HG03571 (cell line): ENCODE data around the gene NCOR1.

Experiments
- ATAC-seq: cut with Tn5 transposase; IDR thresholded peaks from one replicate; pipeline ENCODE4 v1.9.1; 2021; ENCODE audit not compliant: unreplicated experiment

NCOR1 gene

GRCh38 chr17:16037636-16038035, 177.7 kb downstream of the NCOR1 start:
- ATAC-seq: no peak

- no peak for ATAC-seq
Observed at GRCh38 chr17:16036261-16036660, 179.1 kb downstream of the NCOR1 start.

- no peak for ATAC-seq
Observed at GRCh38 chr17:16033729-16034349, 181.5 kb downstream of the NCOR1 start.

GRCh38 chr17:16027708-16028584, 187.4 kb downstream of the NCOR1 start:
- ATAC-seq: no peak

- no peak for ATAC-seq
Observed at GRCh38 chr17:16026895-16027294, 188.4 kb downstream of the NCOR1 start.

- no peak for ATAC-seq
Observed at GRCh38 chr17:16025202-16025601, 190.1 kb downstream of the NCOR1 start.

- ATAC-seq: no peak
Observed at GRCh38 chr17:16023881-16024280, 191.5 kb downstream of the NCOR1 start.

GRCh38 chr17:16019347-16019746, 196.0 kb downstream of the NCOR1 start:
- no peak for ATAC-seq

GRCh38 chr17:16013943-16014407, 201.4 kb downstream of the NCOR1 start:
- no peak for ATAC-seq

- no peak for ATAC-seq
Observed at GRCh38 chr17:16007439-16007838, 207.9 kb downstream of the NCOR1 start.

GRCh38 chr17:16005636-16006035, 209.7 kb downstream of the NCOR1 start:
- ATAC-seq: no peak

- no peak for ATAC-seq
Observed at GRCh38 chr17:16003841-16004240, 211.5 kb downstream of the NCOR1 start.

- ATAC-seq: no peak
Observed at GRCh38 chr17:16002708-16003260, 212.6 kb downstream of the NCOR1 start.

- no peak for ATAC-seq
Observed at GRCh38 chr17:16001226-16001897, 214.0 kb downstream of the NCOR1 start.

GRCh38 chr17:15999974-16000827, 215.1 kb downstream of the NCOR1 start:
- peak; percentile 21 for ATAC-seq

GRCh38 chr17:15999141-15999973, 216.0 kb downstream of the NCOR1 start, which contains the start of the genes TTC19 and ZSWIM7:
TTC19 (plus strand) TSS chr17:15999824; CDS start chr17:15999849, 25 bp downstream.
ZSWIM7 (minus strand) TSS chr17:15999704; CDS start chr17:15999594, 110 bp downstream.
- ATAC-seq: peak; percentile 85

GRCh38 chr17:15998031-15998562, 217.2 kb downstream of the NCOR1 start:
- no peak for ATAC-seq

- no peak for ATAC-seq
Observed at GRCh38 chr17:15996322-15996721, 219.0 kb downstream of the NCOR1 start.
